NCI-H748 (cell line): ENCODE data around the gene SECISBP2.
"Not testable (repeated sequence)": the region's sequence is repeated elsewhere in the genome, so short reads cannot be mapped to it uniquely, and the experiment has no call there.

Experiments
- DNase-seq: peaks from one replicate; lab custom pipeline; 2025; ENCODE audit not compliant: unreplicated experiment; lab: John Stamatoyannopoulos, UW

Gene SECISBP2

GRCh38 chr9:89318123-89319014 is at the start of gene SECISBP2:
Gene SECISBP2 (plus strand): TSS chr9:89318500. CDS start chr9:89318577, 77 bp downstream.
- peak; percentile 98 for DNase-seq

DNA sequence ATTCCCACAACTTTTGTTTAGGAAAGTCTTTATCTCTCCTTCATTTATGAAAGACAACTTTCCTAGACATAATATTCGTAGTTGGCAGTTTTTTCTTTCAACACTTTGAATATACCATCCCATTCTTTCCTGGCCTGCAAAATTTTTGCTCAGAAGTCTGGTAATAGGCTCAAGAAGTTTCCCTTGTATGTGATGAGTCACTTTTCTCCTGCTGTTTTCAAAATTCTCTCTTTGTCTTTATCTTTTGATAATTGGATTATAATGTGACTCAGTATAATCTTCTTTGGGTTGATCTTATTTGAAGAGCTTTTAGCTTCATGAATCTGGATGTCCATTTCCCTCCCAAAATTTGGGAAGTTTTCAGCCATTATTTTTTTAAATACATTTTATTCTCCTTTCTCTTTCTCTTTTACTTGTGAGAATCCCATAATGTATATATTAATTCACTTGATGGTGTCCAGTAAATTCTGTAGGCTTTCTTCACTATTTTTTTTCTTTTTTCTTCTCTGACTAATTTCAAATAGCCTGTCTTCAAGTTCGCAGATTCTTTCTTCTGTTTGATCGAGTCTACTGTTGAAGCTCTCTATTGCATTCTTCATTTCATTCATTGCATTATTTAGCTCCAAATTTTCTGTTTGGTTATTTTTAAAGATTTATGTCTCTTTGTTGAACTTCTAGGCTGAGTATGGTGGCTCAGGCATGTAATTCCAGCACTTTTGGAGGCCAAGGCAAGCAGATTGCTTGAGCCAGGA is 44.6 kb upstream of the SECISBP2 start:
- no peak for DNase-seq

DNA sequence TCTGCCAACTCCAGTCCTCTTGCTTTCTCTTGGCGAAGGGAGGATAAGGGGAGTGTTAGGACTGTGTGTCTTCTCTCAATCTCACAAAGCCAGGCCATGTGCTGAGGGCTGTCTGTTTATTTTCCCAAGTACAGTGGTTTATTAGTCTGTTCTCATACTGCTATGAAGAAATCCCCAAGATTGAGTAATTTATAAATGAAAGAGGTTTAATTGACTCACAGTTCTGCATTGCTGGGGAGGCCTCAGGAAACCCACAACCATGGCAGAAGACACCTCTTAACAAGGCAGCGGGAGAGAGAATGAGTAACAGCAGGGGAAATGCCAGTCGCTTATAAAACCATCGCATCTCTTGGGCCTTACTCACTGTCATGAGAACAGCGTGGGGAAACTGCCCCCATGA is 43.5 kb upstream of the SECISBP2 start:
- DNase-seq: no peak

GRCh38 chr9:89276040-89276439 is 42.3 kb upstream of the SECISBP2 start:
- DNase-seq: not testable (repeated sequence)

DNA sequence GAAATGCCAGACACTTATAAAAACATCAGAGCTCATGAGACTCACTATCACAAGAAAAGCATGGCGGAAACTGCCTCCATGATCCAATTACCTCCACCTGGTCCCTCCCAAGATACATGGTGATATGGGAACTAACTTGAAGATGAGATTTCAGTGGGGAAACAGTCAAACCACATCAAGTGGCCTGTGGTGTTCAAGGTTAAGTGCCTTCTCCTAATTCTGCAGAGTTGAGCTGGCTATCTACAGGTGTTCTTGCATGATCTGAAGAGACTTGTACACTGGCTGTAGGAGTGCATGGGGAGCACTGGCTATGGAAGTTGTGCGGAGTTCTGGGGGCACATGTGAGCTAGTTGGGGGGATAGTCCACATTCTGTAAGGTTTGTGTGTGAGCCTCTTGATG is 41.3 kb upstream of the SECISBP2 start:
- no peak for DNase-seq

DNA sequence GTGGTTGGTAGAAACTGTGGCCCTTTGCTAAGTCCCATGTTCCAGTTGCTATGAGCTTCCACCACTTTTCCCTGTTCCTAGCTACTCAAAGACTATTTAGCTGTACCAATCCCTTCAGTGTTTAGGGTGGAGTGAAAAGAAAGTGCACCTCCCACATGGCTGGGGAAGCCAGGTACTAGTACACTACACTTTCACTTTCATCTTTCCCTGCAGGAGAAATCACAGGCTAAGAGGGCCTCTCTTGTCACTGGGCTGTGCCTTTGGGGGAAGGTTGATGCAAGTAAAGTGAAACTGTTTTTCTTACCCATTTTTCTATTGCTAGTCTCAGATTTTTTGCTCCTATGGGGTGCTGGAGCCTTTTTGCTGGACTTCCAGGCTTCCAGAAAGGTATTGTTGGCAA is 40.8 kb upstream of the SECISBP2 start:
- DNase-seq: no peak

DNA sequence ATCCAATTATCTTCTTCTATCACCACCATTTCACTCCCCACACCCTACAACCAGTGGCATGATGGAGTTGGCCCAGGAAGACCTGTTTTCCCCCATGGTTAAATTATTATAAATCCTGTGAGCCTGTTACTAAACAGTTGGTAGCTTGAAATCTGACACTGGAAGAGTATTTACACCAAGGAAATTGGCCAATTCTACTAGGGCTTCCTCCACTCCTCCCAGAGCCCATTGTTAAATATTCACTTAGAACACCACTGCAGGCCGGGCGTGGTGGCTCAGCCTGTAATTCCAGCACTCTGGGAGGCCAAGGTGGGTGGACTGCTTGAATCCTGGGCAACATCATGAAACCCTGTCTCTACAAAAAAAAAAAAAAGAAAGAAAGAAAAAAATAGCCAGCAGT is 39.7 kb upstream of the SECISBP2 start:
- DNase-seq: no peak

GRCh38 chr9:89278997-89279739 is 39.1 kb upstream of the SECISBP2 start:
- DNase-seq: peak; percentile 71

GRCh38 chr9:89281106-89281505 is 37.2 kb upstream of the SECISBP2 start:
- no peak for DNase-seq

- DNase-seq: not testable (repeated sequence)
These were observed 35.9 kb upstream of the SECISBP2 start for GRCh38 chr9:89282248-89282968.

DNA sequence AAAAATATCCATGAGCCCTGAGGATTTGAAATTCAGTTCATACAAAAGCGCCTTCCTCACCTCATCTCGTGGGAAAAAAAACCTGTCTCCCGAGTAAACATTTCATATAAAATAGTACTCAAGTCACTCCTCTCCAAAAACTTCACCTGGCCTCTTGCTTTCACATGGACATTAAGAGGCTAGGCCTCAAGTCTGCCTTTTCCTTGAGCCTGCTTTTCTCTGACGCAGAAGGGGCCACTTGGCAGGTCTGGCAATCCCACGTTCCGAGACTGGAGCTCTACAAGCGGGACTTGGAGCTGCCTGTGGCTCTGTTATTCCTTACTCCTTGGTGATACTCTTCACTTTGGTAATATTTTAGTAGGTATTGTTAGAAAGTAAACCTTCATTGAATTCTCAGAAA is 34.2 kb upstream of the SECISBP2 start:
- no peak for DNase-seq

- no peak for DNase-seq
These were observed 26.6 kb upstream of the SECISBP2 start for GRCh38 chr9:89291741-89292140.

GRCh38 chr9:89293014-89293413 is 25.3 kb upstream of the SECISBP2 start:
- DNase-seq: no peak

GRCh38 chr9:89295400-89295799 is 22.9 kb upstream of the SECISBP2 start:
- no peak for DNase-seq

DNA sequence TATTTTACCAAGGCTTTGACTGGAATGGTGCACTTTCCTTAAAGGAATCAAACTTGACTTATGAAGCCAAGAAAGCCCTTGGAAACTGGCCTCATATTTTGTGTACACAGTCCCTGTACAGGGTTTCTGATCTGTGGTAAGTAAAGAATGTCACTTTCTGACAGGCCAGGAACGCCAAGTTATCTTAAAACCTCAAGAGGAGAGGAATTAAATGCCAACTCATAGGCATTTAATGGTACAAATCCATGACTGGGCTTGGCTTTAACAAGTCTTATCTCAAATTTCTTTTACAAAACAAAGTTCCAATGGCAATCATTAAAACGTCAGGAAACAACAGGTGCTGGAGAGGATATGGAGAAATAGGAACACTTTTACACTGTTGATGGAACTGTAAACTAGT is 16.3 kb upstream of the SECISBP2 start:
- not testable (repeated sequence) for DNase-seq

GRCh38 chr9:89304020-89304833 is 14.1 kb upstream of the SECISBP2 start:
- DNase-seq: no peak

GRCh38 chr9:89304834-89305188 is 13.5 kb upstream of the SECISBP2 start:
- no peak for DNase-seq

DNA sequence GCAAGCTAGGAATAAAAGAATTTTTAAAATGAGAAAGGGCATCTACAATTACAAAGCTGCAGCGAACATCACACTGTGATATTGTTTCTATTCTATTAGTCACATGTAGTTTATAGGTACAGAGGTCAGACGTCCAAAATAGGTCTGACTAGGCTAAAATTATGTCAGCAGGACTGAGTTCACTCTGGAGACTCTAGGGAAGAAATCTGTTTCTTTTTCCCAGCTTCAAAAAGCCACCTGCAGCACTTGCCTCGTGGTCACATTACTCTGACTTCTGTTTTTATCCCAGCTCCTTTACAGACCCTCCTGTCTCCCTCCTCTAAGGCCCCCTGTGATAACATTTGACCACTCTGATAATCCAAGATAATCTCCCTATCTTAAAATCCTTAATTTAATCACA is 12.4 kb upstream of the SECISBP2 start:
- DNase-seq: no peak

- DNase-seq: no peak
These were observed 9.1 kb upstream of the SECISBP2 start for GRCh38 chr9:89309166-89309565.
